IPS-20b (cell line): ENCODE results near the gene CIC.

ENCODE experiments used
- H3K27ac ChIP-seq: one replicate; pipeline ENCODE4 v1.5.1; 2013; ENCODE audit warnings: low read length
- H3K27me3 ChIP-seq: 2 replicates; pipeline ENCODE4 v1.6.1; 2013; ENCODE audit warnings: mild to moderate bottlenecking, low read length, inconsistent platforms; ENCODE audit not compliant: insufficient read depth
- H3K36me3 ChIP-seq: 2 replicates; pipeline ENCODE4 v1.6.1; 2013; ENCODE audit warnings: low read depth, mild to moderate bottlenecking, inconsistent platforms, low read length, moderate library complexity; ENCODE audit not compliant: insufficient read depth
- H3K4me1 ChIP-seq: 2 replicates; pipeline ENCODE4 v1.6.1; 2013; ENCODE audit warnings: mild to moderate bottlenecking, control low read depth, inconsistent platforms, low read length, moderate library complexity; ENCODE audit not compliant: insufficient read depth
- H3K4me3 ChIP-seq: 2 replicates; pipeline ENCODE4 v1.5.1; 2013; ENCODE audit warnings: mild to moderate bottlenecking, low read length, inconsistent platforms
- H3K9ac ChIP-seq: 2 replicates; pipeline ENCODE4 v1.6.1; 2013; ENCODE audit warnings: low read depth, mild to moderate bottlenecking, inconsistent platforms, low read length, moderate library complexity
- H3K9me3 ChIP-seq: 2 replicates; pipeline ENCODE4 v1.6.1; 2013; ENCODE audit warnings: mild to moderate bottlenecking, low read depth, low read length, inconsistent platforms; ENCODE audit not compliant: insufficient read depth

CIC gene

DNA sequence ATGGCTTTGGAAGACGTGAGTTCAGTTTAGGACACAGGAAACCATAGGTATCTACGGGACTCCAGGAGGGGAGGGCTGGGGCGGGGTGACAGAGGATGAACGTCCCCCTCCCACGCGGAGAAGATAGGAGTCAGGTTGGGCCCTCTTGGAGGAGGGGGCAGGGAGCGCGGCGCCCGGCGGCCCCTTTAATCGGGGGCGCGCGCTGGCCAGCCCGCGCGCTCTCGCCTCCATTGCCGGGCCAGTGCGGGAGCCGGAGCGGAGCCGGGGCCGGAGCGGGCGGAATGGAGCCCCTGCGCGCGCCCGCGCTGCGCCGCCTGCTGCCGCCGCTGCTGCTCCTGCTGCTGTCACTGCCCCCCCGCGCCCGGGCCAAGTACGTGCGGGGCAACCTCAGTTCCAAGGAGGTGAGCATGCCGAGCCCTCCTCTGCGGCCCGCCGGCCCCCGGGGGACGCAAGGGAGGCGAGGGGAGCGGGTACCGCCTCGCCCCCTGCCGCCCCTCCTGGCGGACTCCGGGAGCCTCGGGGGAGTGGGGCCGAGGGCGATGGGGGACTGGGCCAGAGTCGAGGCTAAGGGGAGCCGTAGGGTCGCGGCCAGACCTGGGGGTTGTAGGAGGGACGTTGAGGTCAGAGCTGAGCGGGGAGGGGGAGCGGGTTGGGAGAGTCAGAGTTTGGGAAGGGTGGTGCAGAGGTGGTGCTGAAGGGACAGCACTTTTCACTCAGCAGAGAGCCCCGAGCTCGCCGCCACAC is 44.2 kb downstream of the CIC start, which contains the start of gene TMEM145:
Gene TMEM145, plus strand, starts transcription at position 214 of the 744 bp plus-strand sequence. Its CDS starts 68 bp downstream, at position 282.
- H3K9ac ChIP-seq, result peak within 1 kb of the TSS; percentile 27; the same call in 1 of the 2 replicates
- no peaks in the 10 kb centered on the region for H3K9me3 ChIP-seq
- peaks cover 4% of the 10 kb centered on the region; the same call in 1 of the 2 replicates for H3K4me1 ChIP-seq
- H3K4me3 ChIP-seq, result peak within 1 kb of the TSS; percentile 75
- H3K27me3 ChIP-seq, result peaks cover 38% of the 10 kb centered on the region
- H3K27ac ChIP-seq, result no peak within 1 kb of the TSS
- no peaks in the 10 kb centered on the region for H3K36me3 ChIP-seq

DNA sequence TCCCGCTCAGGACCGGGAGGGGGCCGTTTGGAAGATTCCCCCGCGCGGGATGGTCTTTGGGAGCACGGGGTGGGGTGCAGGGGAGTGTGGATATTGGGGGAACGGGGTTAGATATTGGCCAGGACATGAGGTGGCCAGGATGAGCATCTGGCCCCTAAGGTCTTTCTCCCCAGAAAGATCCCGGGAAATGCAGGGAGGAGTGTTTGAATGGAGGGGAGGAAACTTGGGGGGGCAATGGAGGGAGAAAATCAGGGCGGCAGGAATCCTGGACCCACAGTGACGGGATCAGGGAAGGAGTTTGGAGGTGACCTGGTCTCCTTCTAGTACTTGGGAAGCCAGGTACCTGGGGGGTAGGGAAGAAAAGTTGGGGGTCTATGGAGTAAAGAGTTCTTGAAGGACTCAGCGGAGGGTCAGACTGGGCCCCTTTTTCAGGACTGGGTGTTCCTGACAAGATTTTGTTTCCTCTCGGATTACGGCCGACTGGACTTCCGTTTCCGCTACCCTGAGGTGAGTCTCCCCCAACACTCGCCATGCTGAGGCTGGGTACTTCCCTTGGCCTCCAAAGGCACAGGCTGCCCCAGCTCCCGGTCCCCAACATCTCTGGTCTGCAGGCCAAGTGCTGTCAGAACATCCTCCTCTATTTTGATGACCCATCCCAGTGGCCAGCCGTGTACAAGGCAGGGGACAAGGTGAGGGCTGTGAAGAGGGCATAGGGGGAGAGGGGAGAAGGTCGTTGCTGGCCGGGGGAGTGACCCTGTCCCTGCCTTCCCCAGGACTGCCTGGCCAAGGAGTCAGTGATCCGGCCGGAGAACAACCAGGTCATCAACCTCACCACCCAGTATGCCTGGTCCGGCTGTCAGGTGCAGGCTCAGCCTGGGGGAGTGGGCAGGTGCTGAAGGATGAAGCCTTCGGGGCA is 45.0 kb downstream of the CIC start:
- H3K36me3 ChIP-seq, result no peaks in the 10 kb centered on the region
- H3K9ac ChIP-seq, result peak overlapping the region; percentile 27; the same call in 1 of the 2 replicates
- H3K9me3 ChIP-seq, result no peaks in the 10 kb centered on the region
- peaks cover 38% of the 10 kb centered on the region for H3K27me3 ChIP-seq
- H3K4me3 ChIP-seq, result peak overlapping the region; percentile 75
- H3K4me1 ChIP-seq, result peaks cover 4% of the 10 kb centered on the region; the same call in 1 of the 2 replicates
- H3K27ac ChIP-seq, result no peak overlapping the region

DNA sequence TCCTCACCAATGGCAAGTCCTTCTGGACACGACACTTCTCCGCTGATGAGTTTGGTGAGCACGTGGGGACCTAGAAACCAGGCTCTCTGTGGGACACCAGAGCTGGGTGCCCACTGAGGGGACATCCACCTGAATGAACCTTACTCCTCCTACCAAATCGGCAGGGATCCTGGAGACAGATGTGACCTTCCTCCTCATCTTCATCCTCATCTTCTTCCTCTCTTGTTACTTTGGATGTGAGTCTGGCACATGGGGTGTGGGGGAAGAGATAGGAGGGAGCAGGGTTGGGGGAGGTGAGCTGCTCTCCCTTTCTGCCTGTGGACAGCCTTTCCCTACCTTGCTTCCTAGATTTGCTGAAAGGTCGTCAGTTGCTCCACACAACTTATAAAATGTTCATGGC is 46.0 kb downstream of the CIC start:
- H3K27ac ChIP-seq, result no peak overlapping the region
- H3K9me3 ChIP-seq, result no peaks in the 10 kb centered on the region
- H3K4me1 ChIP-seq, result peaks cover 4% of the 10 kb centered on the region; the same call in 1 of the 2 replicates
- no peak overlapping the region for H3K9ac ChIP-seq
- no peaks in the 10 kb centered on the region for H3K36me3 ChIP-seq
- peaks cover 38% of the 10 kb centered on the region for H3K27me3 ChIP-seq
- H3K4me3 ChIP-seq, result no peak overlapping the region

DNA sequence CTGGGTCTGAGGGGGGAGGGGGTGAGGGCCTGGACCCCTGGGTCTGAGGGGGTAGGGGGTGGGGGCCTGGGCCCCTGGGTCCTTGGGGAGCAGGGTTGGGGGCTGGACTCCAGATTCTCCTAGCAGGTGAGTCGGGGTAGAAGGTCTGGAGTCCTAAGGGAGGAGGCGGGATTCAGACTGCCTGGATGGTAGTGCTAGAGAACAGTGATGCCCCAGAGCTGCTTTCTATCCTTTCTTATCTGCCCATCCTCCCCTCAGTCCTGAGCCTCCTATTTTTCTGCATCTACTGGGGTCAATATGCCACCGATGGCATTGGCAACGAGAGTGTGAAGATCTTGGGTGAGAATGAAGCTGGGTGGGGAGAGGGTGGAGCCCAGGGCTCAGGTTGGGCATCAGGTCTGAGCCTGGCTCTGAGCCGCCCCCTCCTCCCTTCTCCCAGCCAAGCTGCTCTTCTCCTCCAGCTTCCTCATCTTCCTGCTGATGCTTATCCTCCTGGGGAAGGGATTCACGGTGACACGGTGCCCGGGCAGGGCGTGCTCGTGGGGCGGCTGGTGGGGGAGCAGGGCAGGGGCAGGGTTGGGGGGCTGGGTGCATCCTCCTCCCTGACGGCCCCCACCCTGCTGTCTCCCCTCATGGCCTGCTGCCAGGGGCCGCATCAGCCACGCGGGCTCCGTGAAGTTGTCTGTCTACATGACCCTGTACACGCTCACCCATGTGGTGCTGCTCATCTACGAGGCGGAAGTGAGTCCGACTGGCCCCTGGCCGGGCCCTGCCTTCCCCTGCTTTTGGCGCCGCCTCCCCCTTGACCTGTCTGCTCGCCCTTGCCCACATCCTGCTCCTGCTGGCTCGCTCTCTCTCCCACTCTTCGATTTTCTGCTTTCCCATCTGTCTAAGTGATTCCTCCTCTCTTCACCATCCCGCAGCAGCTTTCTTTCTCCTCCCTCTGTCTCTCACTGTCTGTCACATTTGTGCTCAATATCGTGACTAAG is 47.5 kb downstream of the CIC start:
- Histone ChIP-seq H3K9me3 (no peaks in the 10 kb centered on the region), H3K36me3 (no peaks in the 10 kb centered on the region), H3K27me3 (peaks cover 44% of the 10 kb centered on the region), H3K4me3 (no peak overlapping the region), H3K4me1 (peaks cover 4% of the 10 kb centered on the region; the same call in 1 of the 2 replicates), H3K9ac (no peak overlapping the region), H3K27ac (no peak overlapping the region)

DNA sequence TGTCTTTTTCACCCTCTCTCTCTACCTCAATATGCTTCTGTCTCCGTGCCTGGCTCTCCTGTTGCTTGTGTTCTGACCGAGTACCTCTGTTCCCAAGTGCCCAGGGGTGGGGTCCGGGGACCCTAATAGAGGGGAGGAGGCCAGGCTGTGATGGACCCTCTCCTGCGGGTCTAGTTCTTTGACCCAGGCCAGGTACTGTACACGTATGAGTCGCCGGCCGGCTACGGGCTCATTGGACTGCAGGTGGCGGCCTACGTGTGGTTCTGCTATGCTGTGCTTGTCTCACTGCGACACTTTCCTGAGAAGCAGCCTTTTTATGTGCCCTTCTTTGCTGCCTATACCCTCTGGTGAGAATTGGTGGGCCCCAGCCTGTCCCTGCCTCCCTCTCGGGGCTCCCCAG is 48.5 kb downstream of the CIC start:
- H3K27ac ChIP-seq, result no peak overlapping the region
- H3K9ac ChIP-seq, result no peak overlapping the region
- H3K4me1 ChIP-seq, result peaks cover 4% of the 10 kb centered on the region; the same call in 1 of the 2 replicates
- no peak overlapping the region for H3K4me3 ChIP-seq
- H3K27me3 ChIP-seq, result peaks cover 47% of the 10 kb centered on the region
- no peaks in the 10 kb centered on the region for H3K36me3 ChIP-seq
- H3K9me3 ChIP-seq, result no peaks in the 10 kb centered on the region

DNA sequence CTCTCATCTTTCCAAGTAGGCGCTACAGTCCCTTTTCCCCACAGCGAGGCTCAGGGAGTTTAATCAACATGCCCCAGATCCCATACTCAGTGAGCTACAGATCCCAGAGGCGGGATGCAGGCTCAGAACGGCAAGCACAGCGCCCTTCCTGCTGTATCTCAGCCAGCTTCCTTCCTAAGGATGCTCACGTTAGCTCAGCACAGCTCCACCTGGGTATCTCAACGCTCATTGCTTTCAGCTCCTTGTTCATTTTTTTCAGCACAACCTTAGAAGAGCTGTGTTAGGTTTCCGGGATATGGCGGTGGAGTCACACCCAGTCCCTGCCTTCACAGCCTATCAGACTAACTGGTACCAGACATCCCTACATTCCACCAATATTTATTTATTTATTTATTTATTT is 53.3 kb downstream of the CIC start:
- no peaks in the 10 kb centered on the region for H3K4me1 ChIP-seq
- no peaks in the 10 kb centered on the region for H3K9me3 ChIP-seq
- no peak overlapping the region for H3K9ac ChIP-seq
- no peaks in the 10 kb centered on the region for H3K36me3 ChIP-seq
- H3K27me3 ChIP-seq, result peaks cover 40% of the 10 kb centered on the region
- H3K27ac ChIP-seq, result no peak overlapping the region
- H3K4me3 ChIP-seq, result no peak overlapping the region

DNA sequence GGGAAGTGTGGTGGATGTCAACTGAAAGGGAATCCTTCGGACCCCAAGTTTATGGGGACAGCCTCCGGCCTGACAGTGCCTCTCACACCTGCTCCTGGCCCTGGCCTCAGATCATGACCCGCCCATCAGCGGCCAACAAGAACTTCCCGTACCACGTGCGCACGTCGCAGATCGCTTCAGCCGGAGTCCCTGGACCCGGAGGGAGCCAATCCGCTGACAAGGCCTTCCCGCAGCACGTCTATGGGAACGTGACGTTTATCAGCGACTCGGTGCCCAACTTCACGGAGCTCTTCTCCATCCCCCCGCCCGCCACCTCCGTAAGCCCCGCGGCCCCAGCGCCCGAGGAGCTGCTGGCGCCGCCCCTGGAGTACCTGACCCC is 54.4 kb downstream of the CIC start:
- Histone ChIP-seq H3K36me3 (no peaks in the 10 kb centered on the region), H3K9ac (no peak overlapping the region), H3K9me3 (no peaks in the 10 kb centered on the region), H3K27ac (no peak overlapping the region), H3K27me3 (peaks cover 38% of the 10 kb centered on the region), H3K4me1 (no peaks in the 10 kb centered on the region), H3K4me3 (peak overlapping the region; percentile 56; the same call in 1 of the 2 replicates)

DNA sequence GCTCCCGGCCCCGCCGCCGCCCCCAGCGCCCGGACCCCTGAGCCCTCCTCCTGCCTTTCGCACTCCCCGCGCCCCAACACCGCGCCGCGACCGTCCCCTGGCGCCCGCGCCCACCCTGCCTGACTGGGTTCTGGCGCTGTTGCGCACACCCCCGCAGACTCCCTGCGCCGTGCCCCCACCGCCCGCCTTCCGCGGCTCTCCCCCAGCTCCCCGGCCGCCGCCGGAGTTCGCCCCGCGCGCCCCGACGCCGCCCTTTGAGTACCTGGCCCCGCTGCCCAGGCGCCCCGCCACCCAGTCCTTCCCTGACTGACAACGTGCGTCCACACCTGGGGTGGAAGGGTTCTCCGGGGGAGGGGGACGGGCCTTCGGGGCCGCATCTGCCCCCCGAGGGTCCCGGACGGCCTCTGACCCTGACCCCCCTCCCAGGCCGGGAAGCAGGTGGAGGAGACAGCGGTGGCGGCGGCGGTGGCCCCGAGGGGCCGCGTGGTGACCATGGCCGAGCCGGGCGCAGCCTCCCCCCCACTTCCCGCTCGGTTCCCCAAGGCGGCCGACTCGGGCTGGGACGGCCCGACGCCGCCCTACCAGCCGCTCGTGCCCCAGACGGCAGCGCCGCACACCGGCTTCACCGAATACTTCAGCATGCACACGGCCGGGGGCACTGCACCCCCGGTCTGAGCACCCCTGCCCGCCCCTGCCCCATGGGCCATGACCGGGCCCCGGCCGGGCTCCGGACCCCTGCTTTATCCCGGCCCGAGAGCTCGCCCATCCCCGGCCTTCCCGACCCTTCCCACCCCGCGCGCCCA is 55.0 kb downstream of the CIC start:
- no peaks in the 10 kb centered on the region for H3K4me1 ChIP-seq
- peaks cover 38% of the 10 kb centered on the region for H3K27me3 ChIP-seq
- no peaks in the 10 kb centered on the region for H3K9me3 ChIP-seq
- H3K4me3 ChIP-seq, result peak overlapping the region; percentile 56; the same call in 1 of the 2 replicates
- no peaks in the 10 kb centered on the region for H3K36me3 ChIP-seq
- no peak overlapping the region; the same call in 1 of the 2 replicates for H3K9ac ChIP-seq
- no peak overlapping the region for H3K27ac ChIP-seq

DNA sequence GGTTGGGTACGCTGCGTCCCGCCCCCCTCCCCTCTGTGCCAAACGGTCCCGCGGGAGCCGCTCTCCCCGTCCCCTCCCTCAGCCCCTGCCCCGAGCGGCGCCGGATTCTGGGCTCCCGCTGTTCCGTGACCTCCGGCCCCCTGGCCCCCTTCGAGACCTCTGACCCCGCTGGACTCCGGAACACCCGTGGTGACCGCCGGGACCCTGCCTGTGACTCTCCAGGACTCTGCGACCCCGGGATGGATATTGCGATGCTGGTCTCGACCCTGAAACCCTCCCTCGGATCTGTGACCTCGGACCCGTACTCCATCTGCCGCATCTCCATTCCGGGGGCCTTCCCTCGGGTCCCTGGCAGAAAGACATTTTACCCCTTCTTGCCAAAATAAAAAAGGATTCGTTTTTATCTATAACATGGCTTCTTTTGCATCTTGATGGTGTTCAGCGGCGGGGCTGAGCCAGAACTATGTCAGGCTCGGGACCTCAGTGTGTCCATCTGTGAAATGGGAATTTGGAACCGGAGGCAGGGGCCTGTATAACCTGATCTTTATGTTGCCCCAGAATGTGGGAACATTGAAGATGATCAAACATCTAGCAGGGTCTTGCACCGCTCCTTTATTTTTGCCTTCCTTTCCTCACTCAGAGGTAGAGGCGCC is 55.7 kb downstream of the CIC start:
- Histone ChIP-seq H3K36me3 (no peaks in the 10 kb centered on the region), H3K27me3 (peaks cover 38% of the 10 kb centered on the region), H3K9ac (no peak overlapping the region; the same call in 1 of the 2 replicates), H3K9me3 (no peaks in the 10 kb centered on the region), H3K4me3 (peak overlapping the region; percentile 67), H3K27ac (no peak overlapping the region), H3K4me1 (no peaks in the 10 kb centered on the region; the same call in 1 of the 2 replicates)

DNA sequence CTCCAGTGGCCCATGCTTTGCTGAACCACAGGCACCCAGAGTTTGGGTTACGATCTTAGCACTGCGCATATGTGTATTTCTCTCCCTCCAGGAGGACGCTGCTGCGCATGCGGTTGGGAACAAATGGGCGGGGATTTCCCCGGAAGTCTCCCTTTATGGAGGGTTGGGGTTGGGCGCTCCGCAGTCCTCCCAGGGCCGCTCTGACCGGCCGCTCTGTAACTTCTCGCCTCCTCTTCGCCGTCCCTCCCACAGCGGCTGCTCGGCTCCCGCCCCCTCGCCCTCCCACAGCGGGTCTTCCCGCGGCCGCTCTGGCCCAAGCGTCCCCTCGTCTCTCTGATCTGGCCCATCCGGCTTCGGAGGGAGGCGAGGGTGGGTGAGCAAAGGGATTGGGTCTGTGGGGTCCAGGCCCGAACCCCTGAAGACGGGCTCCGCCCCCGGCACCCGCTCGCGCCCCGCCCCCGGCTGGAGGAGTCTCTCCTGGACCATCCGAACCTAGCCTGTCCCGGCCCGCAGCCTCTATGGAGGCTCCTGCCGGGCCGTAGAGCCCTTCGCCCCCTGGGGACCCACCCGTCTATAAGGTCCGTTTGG is 56.4 kb downstream of the CIC start, which contains the start of gene MEGF8:
Gene MEGF8, plus strand, starts transcription at position 328 of the 588 bp plus-strand sequence. CDS start 609 bp downstream, outside the sequence.
- no peaks in the 10 kb centered on the region; the same call in 1 of the 2 replicates for H3K4me1 ChIP-seq
- H3K27ac ChIP-seq, result no peak within 1 kb of the TSS
- H3K27me3 ChIP-seq, result peaks cover 38% of the 10 kb centered on the region
- H3K9me3 ChIP-seq, result no peaks in the 10 kb centered on the region
- H3K36me3 ChIP-seq, result no peaks in the 10 kb centered on the region
- peak within 1 kb of the TSS; percentile 94 for H3K4me3 ChIP-seq
- peak within 1 kb of the TSS; percentile 87 for H3K9ac ChIP-seq
